Ovary (tissue), 3 donors: Measurements from ENCODE around the gene TMIGD3.

Source experiments
- POLR2A ChIP-seq: fragments of 450-650 bp; IDR thresholded peaks from one replicate; pipeline ENCODE4 v1.6.1; 2017; ENCODE audit warnings: antibody characterized with exemption, mild to moderate bottlenecking, moderate library complexity
- TF ChIP-seq, protein P1 (sequence below), 3 donors: fragments of 450-650 bp in 2 of 3; fragments of 200-600 bp in 1 of 3; IDR thresholded peaks; one replicate each; pipeline versions ENCODE4 v1.5.1 to v1.8.0; 2016 to 2022; ENCODE audit warnings: antibody characterized with exemption in 3 of 3, mild to moderate bottlenecking in 1 of 3
- donor health status: DM: no; HTN: no; CAD: no.

- TF ChIP-seq, protein P1, sequence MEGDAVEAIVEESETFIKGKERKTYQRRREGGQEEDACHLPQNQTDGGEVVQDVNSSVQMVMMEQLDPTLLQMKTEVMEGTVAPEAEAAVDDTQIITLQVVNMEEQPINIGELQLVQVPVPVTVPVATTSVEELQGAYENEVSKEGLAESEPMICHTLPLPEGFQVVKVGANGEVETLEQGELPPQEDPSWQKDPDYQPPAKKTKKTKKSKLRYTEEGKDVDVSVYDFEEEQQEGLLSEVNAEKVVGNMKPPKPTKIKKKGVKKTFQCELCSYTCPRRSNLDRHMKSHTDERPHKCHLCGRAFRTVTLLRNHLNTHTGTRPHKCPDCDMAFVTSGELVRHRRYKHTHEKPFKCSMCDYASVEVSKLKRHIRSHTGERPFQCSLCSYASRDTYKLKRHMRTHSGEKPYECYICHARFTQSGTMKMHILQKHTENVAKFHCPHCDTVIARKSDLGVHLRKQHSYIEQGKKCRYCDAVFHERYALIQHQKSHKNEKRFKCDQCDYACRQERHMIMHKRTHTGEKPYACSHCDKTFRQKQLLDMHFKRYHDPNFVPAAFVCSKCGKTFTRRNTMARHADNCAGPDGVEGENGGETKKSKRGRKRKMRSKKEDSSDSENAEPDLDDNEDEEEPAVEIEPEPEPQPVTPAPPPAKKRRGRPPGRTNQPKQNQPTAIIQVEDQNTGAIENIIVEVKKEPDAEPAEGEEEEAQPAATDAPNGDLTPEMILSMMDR (IDR thresholded peaks at IDR 0.05) = no peak
- no peak for TF ChIP-seq POLR2A
Observed at GRCh38 chr1:111488669-111489068, 14.8 kb downstream of the TMIGD3 start.
